Daoy (cell line): ENCODE measurements around the gene ZFAND5. TPM values are rescaled to one million over a fixed set of nuclear protein-coding genes. Genes with fewer than 3 reads are reported as not detected.

Experiments used
- DNase-seq: peaks from one replicate; pipeline ENCODE4 v3.0.0-alpha.2; 2015; ENCODE audit warnings: low read depth
- total RNA-seq: library from RNA; depleted of rRNA; stranded (reverse); fragments of >200 nt; shearing (Covaris generic); gene quantifications from 2 replicates; pipeline ENCODE4 v1.2.3, GENCODE V29; 2014

Gene ZFAND5
- total RNA-seq, 1 experiment from 2014 or later: 114 TPM

- DNase-seq: no peak
These were observed 1.8 kb downstream of the ZFAND5 start for GRCh38 chr9:72363236-72363635.

GRCh38 chr9:72362680-72363139, 2.3 kb downstream of the ZFAND5 start:
- DNase-seq: peak; percentile 60

GRCh38 chr9:72362118-72362531, 2.9 kb downstream of the ZFAND5 start:
- no peak for DNase-seq

- no peak for DNase-seq
These were observed 3.8 kb downstream of the ZFAND5 start for GRCh38 chr9:72361217-72361616.

- no peak for DNase-seq
These were observed 4.7 kb downstream of the ZFAND5 start for GRCh38 chr9:72360324-72360723.

- no peak for DNase-seq
These were observed 8.9 kb downstream of the ZFAND5 start for GRCh38 chr9:72356041-72356582.

- no peak for DNase-seq
These were observed 9.9 kb downstream of the ZFAND5 start for GRCh38 chr9:72355153-72355552.

- no peak for DNase-seq
These were observed 10.3 kb downstream of the ZFAND5 start for GRCh38 chr9:72354704-72355103.

- DNase-seq: no peak
These were observed 11.4 kb downstream of the ZFAND5 start for GRCh38 chr9:72353455-72354116.

- no peak for DNase-seq
These were observed 12.1 kb downstream of the ZFAND5 start for GRCh38 chr9:72352911-72353388.

- peak; percentile 82 for DNase-seq
These were observed 13.2 kb downstream of the ZFAND5 start for GRCh38 chr9:72351538-72352453.

- no peak for DNase-seq
These were observed 15.1 kb downstream of the ZFAND5 start for GRCh38 chr9:72349911-72350310.

GRCh38 chr9:72349240-72349639, 15.8 kb downstream of the ZFAND5 start:
- DNase-seq: no peak

- no peak for DNase-seq
These were observed 18.7 kb downstream of the ZFAND5 start for GRCh38 chr9:72346333-72346732.

GRCh38 chr9:72338631-72339030, 26.4 kb downstream of the ZFAND5 start:
- DNase-seq: no peak

GRCh38 chr9:72337286-72337685, 27.7 kb downstream of the ZFAND5 start:
- DNase-seq: no peak

GRCh38 chr9:72334658-72335337, 30.2 kb downstream of the ZFAND5 start:
- DNase-seq: no peak

GRCh38 chr9:72333709-72334108, 31.3 kb downstream of the ZFAND5 start:
- peak; percentile 7 for DNase-seq

GRCh38 chr9:72333197-72333596, 31.8 kb downstream of the ZFAND5 start:
- no peak for DNase-seq

GRCh38 chr9:72332351-72332750, 32.7 kb downstream of the ZFAND5 start:
- DNase-seq: no peak

- DNase-seq: no peak
These were observed 37.4 kb downstream of the ZFAND5 start for GRCh38 chr9:72327631-72328030.

GRCh38 chr9:72326641-72327040, 38.4 kb downstream of the ZFAND5 start:
- DNase-seq: no peak
